Trophoblast cell (in vitro differentiated cells and primary cell): ENCODE measurements around the gene MACROD2.

Experiments used
- DNase-seq, 2 donors: peaks; one replicate each; pipeline ENCODE4 v3.0.0-alpha.2; 2016
- H2AFZ ChIP-seq: 2 replicates; pipeline ENCODE4 v1.6.1; 2013; ENCODE audit warnings: low read length, moderate library complexity, mild to moderate bottlenecking; ENCODE audit not compliant: insufficient read depth, poor library complexity
- H2AK5ac ChIP-seq: 2 replicates; pipeline ENCODE4 v1.6.1; 2013; ENCODE audit warnings: mild to moderate bottlenecking, low read length
- H2BK120ac ChIP-seq: 2 replicates; pipeline ENCODE4 v1.6.1; 2013; ENCODE audit warnings: low read length, mild to moderate bottlenecking, moderate library complexity; ENCODE audit not compliant: insufficient read depth, poor library complexity
- H2BK12ac ChIP-seq: 2 replicates; pipeline ENCODE4 v1.6.1; 2013; ENCODE audit warnings: mild to moderate bottlenecking, low read length, moderate library complexity
- H2BK5ac ChIP-seq: 2 replicates; pipeline ENCODE4 v1.6.1; 2013; ENCODE audit warnings: low read length, low read depth, moderate library complexity, mild to moderate bottlenecking; ENCODE audit not compliant: poor library complexity
- H3K14ac ChIP-seq: 2 replicates; pipeline ENCODE4 v1.6.1; 2013; ENCODE audit warnings: mild to moderate bottlenecking, low read length
- H3K18ac ChIP-seq: 2 replicates; pipeline ENCODE4 v1.6.1; 2013; ENCODE audit warnings: mild to moderate bottlenecking, low read length
- H3K23ac ChIP-seq: 2 replicates; pipeline ENCODE4 v1.6.1; 2013; ENCODE audit warnings: low read length
- H3K27ac ChIP-seq: 2 replicates; pipeline ENCODE4 v1.5.1; 2013; ENCODE audit warnings: low read depth, mild to moderate bottlenecking, inconsistent platforms, low read length, moderate library complexity
- H3K27me3 ChIP-seq: 2 replicates; pipeline ENCODE4 v1.6.1; 2013; ENCODE audit warnings: inconsistent platforms, mild to moderate bottlenecking, low read length, moderate library complexity; ENCODE audit not compliant: insufficient read depth
- H3K36me3 ChIP-seq, 2 experiments: 1 replicate in 1 of 2; 2 replicates in 1 of 2; pipeline ENCODE4 v1.6.1; 2013; ENCODE audit warnings: low read length in 2 of 2, mild to moderate bottlenecking in 2 of 2, moderate library complexity in 1 of 2; ENCODE audit not compliant: insufficient read depth in 2 of 2, control insufficient read depth in 1 of 2
- H3K4ac ChIP-seq: 2 replicates; pipeline ENCODE4 v1.6.1; 2013; ENCODE audit warnings: low read depth, mild to moderate bottlenecking, low read length, moderate library complexity
- H3K4me1 ChIP-seq, 2 experiments: 1 replicate in 1 of 2; 2 replicates in 1 of 2; pipeline ENCODE4 v1.6.1; 2013; ENCODE audit warnings: low read length in 2 of 2, mild to moderate bottlenecking in 2 of 2, moderate library complexity in 1 of 2; ENCODE audit not compliant: insufficient read depth in 2 of 2, control insufficient read depth in 1 of 2
- H3K4me2 ChIP-seq: 2 replicates; pipeline ENCODE4 v1.6.1; 2013; ENCODE audit warnings: inconsistent platforms, mild to moderate bottlenecking, low read length, moderate library complexity
- H3K4me3 ChIP-seq: 2 replicates; pipeline ENCODE4 v1.5.1; 2013; ENCODE audit warnings: mild to moderate bottlenecking, low read depth, low read length, inconsistent platforms
- H3K79me1 ChIP-seq: one replicate; pipeline ENCODE4 v1.6.1; 2013; ENCODE audit warnings: low read length
- H3K79me2 ChIP-seq: 2 replicates; pipeline ENCODE4 v1.6.1; 2013; ENCODE audit warnings: low read length, mild to moderate bottlenecking; ENCODE audit not compliant: control insufficient read depth, insufficient read depth, poor library complexity
- H3K9ac ChIP-seq: 2 replicates; pipeline ENCODE4 v1.6.1; 2013; ENCODE audit warnings: mild to moderate bottlenecking, low read length
- H3K9me3 ChIP-seq: 2 replicates; pipeline ENCODE4 v1.6.1; 2013; ENCODE audit warnings: low read depth, mild to moderate bottlenecking, control low read depth, inconsistent platforms, low read length; ENCODE audit not compliant: insufficient read depth
- H4K12ac ChIP-seq: 2 replicates; pipeline ENCODE4 v1.6.1; 2013; ENCODE audit warnings: low read depth, mild to moderate bottlenecking, low read length, moderate library complexity
- H4K8ac ChIP-seq: 2 replicates; pipeline ENCODE4 v1.6.1; 2013; ENCODE audit warnings: low read depth, mild to moderate bottlenecking, low read length, moderate library complexity
- H4K91ac ChIP-seq: one replicate; pipeline ENCODE4 v1.6.1; 2013; ENCODE audit warnings: low read depth, mild to moderate bottlenecking, low read length, moderate library complexity
- WGBS: extraction: QIAGEN DNeasy Blood & Tissue Kit; methylation state at CpG from one replicate; pipeline ENCODE4 v1.1.7; 2013; ENCODE audit warnings: missing lambda C conversion rate; ENCODE audit not compliant: insufficient read length, insufficient coverage; ENCODE audit errors: extremely low coverage; 5-methylcytosine and 5-hydroxymethylcytosine counted together

MACROD2 gene

DNA sequence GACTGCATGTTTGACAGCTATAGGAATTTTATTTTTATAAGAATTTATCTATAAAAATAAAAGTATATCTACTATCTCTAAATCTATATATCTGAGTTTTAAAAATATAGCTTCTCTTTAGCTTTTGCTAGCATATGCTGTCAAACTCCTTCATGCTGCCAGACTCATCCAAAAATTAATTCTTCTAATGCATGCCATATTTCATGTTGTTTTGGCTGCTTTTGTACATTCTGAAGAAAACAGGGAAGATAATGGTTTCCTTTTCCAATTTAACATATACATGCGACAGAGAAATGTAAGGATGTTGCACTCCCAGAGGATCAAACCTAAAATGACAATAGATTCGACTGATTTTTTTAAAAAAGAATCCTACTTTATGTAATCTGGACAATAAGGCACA is 919.3 kb downstream of the MACROD2 start:
- Histone ChIP-seq H2BK12ac (no peak overlapping the region), H3K9me3 (no peaks in the 10 kb centered on the region), H3K27me3 (no peaks in the 10 kb centered on the region), H3K27ac (no peak overlapping the region), H3K23ac (no peak overlapping the region), H3K4me1 (peaks cover 2 to 7% of the 10 kb centered on the region in 2 experiments), H2BK120ac (no peak overlapping the region), H3K9ac (no peak overlapping the region), H3K4ac (no peak overlapping the region), H3K4me2 (no peak overlapping the region), H3K14ac (no peak overlapping the region), H2AFZ (no peak overlapping the region), H3K4me3 (no peak overlapping the region), H2BK5ac (no peak overlapping the region), H3K79me1 (peaks cover 6% of the 10 kb centered on the region), H3K36me3 (no peaks in the 10 kb centered on the region), H3K18ac (no peak overlapping the region), H2AK5ac (no peak overlapping the region), H3K79me2 (no peaks in the 10 kb centered on the region), H4K12ac (no peak overlapping the region), H4K8ac (no peak overlapping the region), H4K91ac (no peak overlapping the region)
- no CpG with 5 or more reads among the region's 2 CpGs for WGBS
- DNase-seq: no peak

DNA sequence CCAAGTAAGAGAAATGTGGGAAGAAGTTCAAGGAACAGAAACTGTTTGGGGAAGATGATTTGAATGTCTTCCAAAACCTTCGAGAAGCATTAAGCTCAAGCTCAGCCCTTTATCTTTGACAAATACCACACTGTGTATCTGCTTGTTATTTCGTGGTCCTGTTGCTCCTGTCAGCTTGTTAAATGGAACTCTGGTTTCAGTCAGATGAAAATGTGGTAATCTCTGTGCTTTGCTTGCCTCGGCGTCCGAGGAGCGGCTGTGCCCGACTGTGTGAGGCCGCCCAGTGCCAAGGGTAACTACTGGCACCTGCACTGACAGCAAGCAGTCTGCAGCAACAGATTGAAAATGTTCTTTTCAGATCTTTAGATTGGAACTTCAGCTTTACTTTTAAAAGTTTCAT is 920.0 kb downstream of the MACROD2 start:
- DNase-seq: no peak
- Histone ChIP-seq H3K4me2 (peak overlapping the region; percentile 2), H2AFZ (no peak overlapping the region), H3K79me2 (no peaks in the 10 kb centered on the region), H4K8ac (no peak overlapping the region), H4K12ac (no peak overlapping the region), H3K4ac (no peak overlapping the region), H2BK5ac (no peak overlapping the region), H3K4me1 (peaks cover 6 to 11% of the 10 kb centered on the region in 2 experiments), H3K9me3 (no peaks in the 10 kb centered on the region), H3K27me3 (no peaks in the 10 kb centered on the region), H3K36me3 (no peaks in the 10 kb centered on the region), H3K9ac (no peak overlapping the region), H3K18ac (no peak overlapping the region), H4K91ac (no peak overlapping the region), H3K4me3 (no peak overlapping the region), H3K27ac (peak overlapping the region; percentile 64), H3K23ac (no peak overlapping the region), H2BK12ac (no peak overlapping the region), H2BK120ac (no peak overlapping the region), H3K14ac (no peak overlapping the region), H3K79me1 (peaks cover 6% of the 10 kb centered on the region), H2AK5ac (no peak overlapping the region)
- WGBS: no CpG with 5 or more reads among the region's 8 CpGs

DNA sequence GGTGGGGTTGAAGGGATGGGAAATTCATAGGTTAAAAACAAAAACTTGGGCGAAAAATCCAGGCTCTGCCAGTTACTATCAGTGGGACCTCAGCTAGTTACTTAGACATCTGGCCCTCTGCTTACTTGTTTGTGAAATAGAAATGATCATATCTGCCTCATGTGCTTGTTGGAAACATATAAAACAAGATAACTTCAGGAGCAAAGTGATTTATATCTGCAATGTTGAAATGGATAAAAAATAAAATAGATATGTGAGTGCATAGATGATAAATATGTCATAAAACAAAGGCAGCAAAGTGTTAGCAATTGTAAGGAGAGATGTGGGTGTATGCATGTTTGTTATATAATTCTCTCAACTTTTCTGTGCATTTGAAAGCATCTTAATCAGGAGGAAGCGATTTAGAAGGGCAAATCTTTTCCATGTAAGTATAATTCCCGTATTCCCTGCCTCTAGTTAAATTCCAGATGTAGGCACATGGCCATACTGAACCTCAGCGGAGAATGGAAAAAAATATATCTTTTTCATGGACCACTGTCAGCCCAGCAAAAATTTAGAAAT is 921.1 kb downstream of the MACROD2 start:
- H3K9ac ChIP-seq: no peak overlapping the region
- H3K18ac ChIP-seq: no peak overlapping the region
- WGBS: no CpG with 5 or more reads among the region's 4 CpGs

DNA sequence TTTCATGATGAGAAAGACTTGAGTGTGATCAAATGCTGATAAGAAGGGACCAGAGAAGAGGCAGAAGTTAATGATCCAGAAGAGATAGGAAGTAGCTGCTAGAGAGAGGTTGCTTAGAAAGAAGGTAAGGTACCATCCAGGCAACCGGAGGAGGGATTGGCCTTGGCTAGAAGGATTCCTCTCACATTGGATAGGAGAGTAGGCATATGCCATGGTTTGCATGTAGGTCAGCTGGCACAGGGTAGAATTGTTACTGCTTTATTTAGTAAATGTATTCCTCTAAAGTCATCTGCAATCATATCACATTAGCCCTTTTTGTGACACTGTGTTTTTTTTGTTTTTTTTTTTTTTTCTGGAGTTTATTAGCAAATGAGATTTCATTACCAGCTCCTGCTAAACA is 923.0 kb downstream of the MACROD2 start:
- Histone ChIP-seq H3K4me3 (no peak overlapping the region), H3K79me1 (peaks cover 6% of the 10 kb centered on the region), H2BK120ac (no peak overlapping the region), H4K12ac (no peak overlapping the region), H3K9ac (no peak overlapping the region), H3K4me1 (peaks cover 7 to 12% of the 10 kb centered on the region in 2 experiments), H2AK5ac (no peak overlapping the region), H3K36me3 (no peaks in the 10 kb centered on the region), H3K79me2 (no peaks in the 10 kb centered on the region), H2AFZ (no peak overlapping the region), H4K91ac (no peak overlapping the region), H4K8ac (no peak overlapping the region), H3K9me3 (no peaks in the 10 kb centered on the region), H3K4ac (no peak overlapping the region), H2BK12ac (no peak overlapping the region), H3K27ac (no peak overlapping the region), H3K14ac (no peak overlapping the region), H3K4me2 (no peak overlapping the region), H3K27me3 (no peaks in the 10 kb centered on the region), H3K23ac (no peak overlapping the region), H3K18ac (no peak overlapping the region), H2BK5ac (no peak overlapping the region)
- no CpG with 5 or more reads among the region's 1 CpG for WGBS
- no peak for DNase-seq

More for the DNA sequence above, 921.1 kb downstream of the MACROD2 start:
- H3K4me1 ChIP-seq: peaks cover 6 to 11% of the 10 kb centered on the region in 2 experiments
- no peak for DNase-seq
- H3K9me3 ChIP-seq: no peaks in the 10 kb centered on the region
- no peaks in the 10 kb centered on the region for H3K79me2 ChIP-seq
- H2AFZ ChIP-seq: no peak overlapping the region
- H2BK120ac ChIP-seq: no peak overlapping the region
- no peaks in the 10 kb centered on the region for H3K36me3 ChIP-seq
- no peak overlapping the region for H2BK5ac ChIP-seq
- H3K79me1 ChIP-seq: peaks cover 6% of the 10 kb centered on the region
- no peak overlapping the region for H4K8ac ChIP-seq
- H4K91ac ChIP-seq: no peak overlapping the region
- H4K12ac ChIP-seq: no peak overlapping the region
- no peak overlapping the region for H2AK5ac ChIP-seq
- no peak overlapping the region for H3K4me3 ChIP-seq
- H3K23ac ChIP-seq: no peak overlapping the region
- H3K14ac ChIP-seq: no peak overlapping the region
- no peak overlapping the region for H3K4ac ChIP-seq
- no peaks in the 10 kb centered on the region for H3K27me3 ChIP-seq
- no peak overlapping the region for H3K27ac ChIP-seq
- no peak overlapping the region for H3K4me2 ChIP-seq
- no peak overlapping the region for H2BK12ac ChIP-seq
